ENCODE measurements around the gene ZC3H6. TPM values are rescaled to one million over a fixed set of nuclear protein-coding genes. Genes with fewer than 3 reads are reported as not detected.

The ZC3H6 gene
- total RNA-seq, 1 donor = 3.0 TPM

Small RNAs within 50 kb of the gene (small RNA-seq; reads per million reads assigned to genes)
- gene AC115115.1 = not detected

Other genes with a start within 250 kb of the ZC3H6 start
- gene TMEM87B, start 220.3 kb upstream of the ZC3H6 start, total RNA-seq = 48.3 and 112 TPM in 2 replicates
- 1.3 and 6.1 TPM in 2 replicates for gene FBLN7, start 137.2 kb upstream of the ZC3H6 start, total RNA-seq
- 5.5 and 8.2 TPM in 2 replicates for gene ZC3H8, start 20.6 kb upstream of the ZC3H6 start, total RNA-seq
- 12.6 and 19.0 TPM in 2 replicates for gene RGPD8, start 158.0 kb downstream of the ZC3H6 start, total RNA-seq
- gene TTL, start 206.6 kb downstream of the ZC3H6 start, total RNA-seq = 43.5 and 63.9 TPM in 2 replicates